Measurements from ENCODE around the gene STON1.
"Not testable (repeated sequence)": the region's sequence is repeated elsewhere in the genome, so short reads cannot be mapped to it uniquely, and the experiment has no call there.

DNA sequence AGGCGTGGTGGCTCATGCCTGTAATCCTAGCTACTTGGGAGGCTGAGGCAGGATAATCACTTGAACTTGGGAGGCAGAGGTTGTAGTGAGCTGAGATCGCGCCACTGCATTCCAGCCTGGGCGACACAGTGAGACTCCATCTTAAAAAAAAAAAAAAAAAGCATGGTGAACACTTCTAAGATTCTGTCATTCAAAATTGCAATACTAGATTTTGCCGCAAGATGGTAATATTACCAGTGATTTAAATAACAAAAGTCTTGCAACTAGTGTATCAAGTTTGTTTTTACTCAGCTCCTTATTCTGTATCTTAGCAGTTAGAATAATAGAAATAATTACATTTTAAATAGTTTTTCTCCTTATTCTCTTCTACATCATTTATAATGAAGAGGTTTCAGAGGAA, 92.7 kb downstream of the STON1 start:
- not testable (repeated sequence) for TF ChIP-seq RAD21 (conservative IDR thresholded peaks at IDR 0.05); CTCF (IDR thresholded peaks at IDR 0.05; ENCODE audit: poor library complexity, severe bottlenecking); POLR2AphosphoS5 (IDR thresholded peaks at IDR 0.05); SMC3 (conservative IDR thresholded peaks at IDR 0.05; ENCODE audit: poor library complexity); REST (IDR thresholded peaks at IDR 0.05; ENCODE audit: borderline replicate concordance)

Data from neural cell (in vitro differentiated cells).